K562 (cell line): Measurements from ENCODE around the gene EIF3I. TPM values are rescaled to one million over a fixed set of nuclear protein-coding genes. Genes with fewer than 3 reads are reported as not detected.

Experiments
- BHLHE40 ChIP-seq: IDR thresholded peaks from 2 replicates; pipeline ENCODE4 v1.6.1; 2011; ENCODE audit warnings: low read length, improper control_type of control experiment
- CLOCK ChIP-seq: fragments of 250-450 bp; sonication (Bioruptor Pico); IDR thresholded peaks from 2 replicates; pipeline ENCODE4 v1.4.0; 2020; ENCODE audit warnings: mild to moderate bottlenecking, moderate library complexity, borderline replicate concordance
- CREB1 ChIP-seq, 2 experiments: sonication (generic) in 1 of 2; formaldehyde crosslinking in 1 of 2; IDR thresholded peaks; 2 replicates each; pipeline versions ENCODE4 v1.6.1 to v1.8.0; 2012 to 2022; ENCODE audit warnings: inconsistent platforms in 1 of 2, mild to moderate bottlenecking in 1 of 2, missing genetic modification reagents in 1 of 2, moderate library complexity in 1 of 2
- HIVEP1 ChIP-seq: fragments of 250-450 bp; sonication (Bioruptor Pico); IDR thresholded peaks from 2 replicates; pipeline ENCODE4 v1.4.0; 2020; ENCODE audit warnings: mild to moderate bottlenecking
- ILK ChIP-seq: fragments of 450-650 bp; IDR thresholded peaks from 2 replicates; pipeline ENCODE4 v1.6.1; 2016; ENCODE audit warnings: missing genetic modification characterization, low read depth, mild to moderate bottlenecking, missing compliant biosample characterization, moderate library complexity, borderline replicate concordance
- NFIX ChIP-seq: fragments of 250-450 bp; sonication (Bioruptor Pico); IDR thresholded peaks from 2 replicates; pipeline ENCODE4 v1.4.0; 2020; ENCODE audit warnings: low read depth, mild to moderate bottlenecking, moderate library complexity
- NKRF ChIP-seq: fragments of 450-650 bp; IDR thresholded peaks from 2 replicates; pipeline ENCODE4 v1.6.1; 2016; ENCODE audit warnings: borderline replicate concordance
- PPARD ChIP-seq: fragments of 250-450 bp; sonication (Bioruptor Pico); IDR thresholded peaks from 2 replicates; pipeline ENCODE4 v1.8.0; 2022; ENCODE audit warnings: inconsistent platforms, mild to moderate bottlenecking, moderate library complexity
- SIX5 ChIP-seq, 2 experiments: IDR thresholded peaks; 2 replicates each; pipeline ENCODE4 v1.6.1; 2011; ENCODE audit warnings: low read length in 2 of 2, borderline replicate concordance in 1 of 2, low read depth in 1 of 2, mild to moderate bottlenecking in 1 of 2, moderate library complexity in 1 of 2; ENCODE audit not compliant: insufficient read depth in 1 of 2
- YY1 ChIP-seq, 3 experiments: IDR thresholded peaks; 2 replicates each; pipeline ENCODE4 v1.6.1; 2011; ENCODE audit warnings: low read length in 2 of 3, mild to moderate bottlenecking in 2 of 3, moderate library complexity in 2 of 3, borderline replicate concordance in 1 of 3, control low read depth in 1 of 3, low read depth in 1 of 3; ENCODE audit not compliant: insufficient read depth in 3 of 3, insufficient replicate concordance in 2 of 3, control insufficient read depth in 1 of 3, insufficient read length in 1 of 3; ENCODE audit errors: extremely low read depth in 1 of 3
- ZBTB7A ChIP-seq: IDR thresholded peaks from 2 replicates; pipeline ENCODE4 v1.6.1; 2011; ENCODE audit warnings: low read depth, mild to moderate bottlenecking, low read length, moderate library complexity, borderline replicate concordance; ENCODE audit not compliant: control insufficient read depth
- ZNF184 ChIP-seq: sonication (generic); formaldehyde crosslinking; IDR thresholded peaks from 2 replicates; pipeline ENCODE4 v1.5.0; 2020; ENCODE audit warnings: missing genetic modification reagents
- polyA plus RNA-seq, 8 experiments: library from polyadenylated mRNA; depleted of rRNA in 4 of 8; stranded (reverse) in 5 of 8; unstranded in 3 of 8; fragments of >200 nt; fragmentation: Nextera tagmentation in 2 of 8; fragmentation: Illumina TruSeq in 1 of 8; extraction: Ambion mirVana in 2 of 8; extraction: Trizol in 1 of 8; gene quantifications; 2 replicates each; pipeline versions ENCODE4 v1.2.1 to v1.2.3, GENCODE V29; 2011 to 2014; ENCODE audit warnings: inconsistent platforms in 1 of 8, missing spikeins in 1 of 8
- total RNA-seq, 7 experiments: library from RNA; depleted of rRNA in 6 of 7; stranded (reverse); fragments of >200 nt in 6 of 7; fragmentation: Illumina TruSeq in 2 of 7; extraction: Trizol in 2 of 7; gene quantifications; 2 replicates each; pipeline versions ENCODE4 v1.2.1 to v1.2.3, GENCODE V29; 2011 to 2021; ENCODE audit warnings: low replicate concordance in 1 of 7
- TF ChIP-seq, protein P1 (sequence below): fragments of 450-650 bp; IDR thresholded peaks from 2 replicates; pipeline ENCODE4 v1.6.1; 2017; ENCODE audit warnings: antibody characterized with exemption, mild to moderate bottlenecking

The EIF3I gene
- total and polyA plus RNA-seq, 9 of the 15 experiments (the other 6 are each of a cell fraction or from before 2014, with no cell fraction given): 414 to 1,526 (median 635) TPM

DNA sequence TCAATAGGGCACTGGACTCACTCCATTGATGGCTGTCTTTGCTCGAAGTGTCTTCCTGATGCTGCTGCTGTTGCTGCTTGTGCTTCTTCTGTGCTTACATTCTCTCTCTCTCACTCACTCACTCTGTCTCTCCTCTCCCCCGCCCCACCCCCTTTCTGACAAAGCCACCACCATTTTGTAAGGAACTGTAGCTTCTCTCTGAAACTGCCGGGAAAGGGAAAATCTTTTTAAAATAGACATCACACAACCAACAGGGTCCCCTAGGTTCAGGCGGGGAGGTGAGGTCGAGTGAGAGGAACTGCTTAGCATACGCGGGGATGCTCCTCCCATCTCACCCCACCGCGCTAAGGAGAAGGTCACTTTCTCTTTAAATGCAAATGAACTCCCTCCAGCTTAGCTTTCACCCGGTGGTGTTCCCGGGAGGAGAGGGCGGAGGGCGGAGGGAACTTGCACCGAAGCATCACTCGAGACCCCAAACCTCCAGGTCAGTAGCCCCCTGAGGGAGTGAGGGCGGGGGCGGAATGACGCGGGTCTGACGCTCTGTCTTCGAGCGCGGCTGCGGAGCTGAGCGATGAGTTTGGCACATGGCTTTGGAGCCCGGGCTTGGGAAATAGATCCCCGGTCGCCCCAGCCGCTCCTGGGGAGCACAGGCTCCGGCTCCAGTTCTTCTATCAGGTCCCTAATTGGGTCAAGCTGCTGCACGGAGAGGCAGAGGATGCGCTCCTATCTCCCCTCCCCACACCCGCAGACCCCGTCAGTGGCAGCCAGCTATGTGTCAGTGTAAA, 21.8 kb upstream of the EIF3I start, which contains the start of gene CCDC28B (continued):
- TF ChIP-seq ILK (tag) (no peak), CLOCK (no peak), BHLHE40 (0 out of 2 replicates have a peak, but pooled peaks have one; percentile 1), ZNF184 (no peak), HIVEP1 (CRISPR knock-in tag) (no peak), NFIX (CRISPR knock-in tag) (no peak), PPARD (CRISPR knock-in tag) (no peak), SIX5 (IDR thresholded peaks at IDR 0.05; ENCODE audit: borderline replicate concordance in 1 of 2, insufficient read depth in 1 of 2, low read depth in 1 of 2, low read length in 2 of 2) (no peak), CREB1 (IDR thresholded peaks at IDR 0.05) (peak; percentile 82; the same call in 1 of the 2 replicates), CREB1 (CRISPR knock-in tag; IDR thresholded peaks at IDR 0.05) (peak; percentile 79), NKRF (peak; percentile 60), ZBTB7A (peak; percentile 55), YY1 (IDR thresholded peaks at IDR 0.05; ENCODE audit: borderline replicate concordance in 1 of 3, control insufficient read depth in 1 of 3, extremely low read depth in 1 of 3, insufficient read depth in 3 of 3, insufficient read length in 1 of 3, insufficient replicate concordance in 2 of 3, low read depth in 1 of 3, low read length in 2 of 3) (peak in 2 of 3 experiments; percentile 31 to 85)
- TF ChIP-seq, protein P1, sequence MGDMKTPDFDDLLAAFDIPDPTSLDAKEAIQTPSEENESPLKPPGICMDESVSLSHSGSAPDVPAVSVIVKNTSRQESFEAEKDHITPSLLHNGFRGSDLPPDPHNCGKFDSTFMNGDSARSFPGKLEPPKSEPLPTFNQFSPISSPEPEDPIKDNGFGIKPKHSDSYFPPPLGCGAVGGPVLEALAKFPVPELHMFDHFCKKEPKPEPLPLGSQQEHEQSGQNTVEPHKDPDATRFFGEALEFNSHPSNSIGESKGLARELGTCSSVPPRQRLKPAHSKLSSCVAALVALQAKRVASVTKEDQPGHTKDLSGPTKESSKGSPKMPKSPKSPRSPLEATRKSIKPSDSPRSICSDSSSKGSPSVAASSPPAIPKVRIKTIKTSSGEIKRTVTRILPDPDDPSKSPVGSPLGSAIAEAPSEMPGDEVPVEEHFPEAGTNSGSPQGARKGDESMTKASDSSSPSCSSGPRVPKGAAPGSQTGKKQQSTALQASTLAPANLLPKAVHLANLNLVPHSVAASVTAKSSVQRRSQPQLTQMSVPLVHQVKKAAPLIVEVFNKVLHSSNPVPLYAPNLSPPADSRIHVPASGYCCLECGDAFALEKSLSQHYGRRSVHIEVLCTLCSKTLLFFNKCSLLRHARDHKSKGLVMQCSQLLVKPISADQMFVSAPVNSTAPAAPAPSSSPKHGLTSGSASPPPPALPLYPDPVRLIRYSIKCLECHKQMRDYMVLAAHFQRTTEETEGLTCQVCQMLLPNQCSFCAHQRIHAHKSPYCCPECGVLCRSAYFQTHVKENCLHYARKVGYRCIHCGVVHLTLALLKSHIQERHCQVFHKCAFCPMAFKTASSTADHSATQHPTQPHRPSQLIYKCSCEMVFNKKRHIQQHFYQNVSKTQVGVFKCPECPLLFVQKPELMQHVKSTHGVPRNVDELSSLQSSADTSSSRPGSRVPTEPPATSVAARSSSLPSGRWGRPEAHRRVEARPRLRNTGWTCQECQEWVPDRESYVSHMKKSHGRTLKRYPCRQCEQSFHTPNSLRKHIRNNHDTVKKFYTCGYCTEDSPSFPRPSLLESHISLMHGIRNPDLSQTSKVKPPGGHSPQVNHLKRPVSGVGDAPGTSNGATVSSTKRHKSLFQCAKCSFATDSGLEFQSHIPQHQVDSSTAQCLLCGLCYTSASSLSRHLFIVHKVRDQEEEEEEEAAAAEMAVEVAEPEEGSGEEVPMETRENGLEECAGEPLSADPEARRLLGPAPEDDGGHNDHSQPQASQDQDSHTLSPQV: peak; percentile 92
